SH-SY5Y (cell line): ENCODE data around the gene FITM1.

Experiments
- GATA2 ChIP-seq: IDR thresholded peaks from 2 replicates; pipeline ENCODE4 v1.6.1; 2011; ENCODE audit warnings: mild to moderate bottlenecking, low read depth, low read length
- GATA3 ChIP-seq: IDR thresholded peaks from 2 replicates; pipeline ENCODE4 v1.6.1; 2011; ENCODE audit warnings: low read depth, mild to moderate bottlenecking, low read length, moderate library complexity

GRCh38 chr14:24167469-24168114, 37.1 kb downstream of the FITM1 start:
- TF ChIP-seq GATA3 (no peak), GATA2 (no peak)
